HCT116 (cell line): Measurements from ENCODE around the gene CTBP2. TPM values are rescaled to one million over a fixed set of nuclear protein-coding genes. Genes with fewer than 3 reads are reported as not detected.

Experiments
- ATAC-seq: fragments of 200-7000 bp; cut with Tn5 transposase; 2 replicates; pipeline ENCODE4 v1.9.1; 2020; ENCODE audit warnings: mild to moderate bottlenecking, moderate library complexity
- Bru-seq: library from RNA; stranded (reverse); fragments of 400-500 nt; gene quantifications from one replicate; lab custom pipeline; 2021; lab: Mats Ljungman, UMichigan
- BruChase-seq, 2 experiments: library from RNA; stranded (reverse); fragments of 400-500 nt; gene quantifications; one replicate each; lab custom pipeline; 2021; lab: Mats Ljungman, UMichigan
- BruUV-seq: library from RNA; stranded (reverse); fragments of 400-500 nt; replicated peaks from 2 replicates; lab custom pipeline; 2021; lab: Mats Ljungman, UMichigan
- CTCF ChIA-PET: fragments of 300-600 bp; sonication (Branson Sonifier 250); formaldehyde crosslinking; loops from one replicate; lab custom pipeline; 2021; ENCODE audit warnings: antibody characterized with exemption; lab: Charles Lee
- POLR2A ChIA-PET: fragments of 300-600, 350-600 bp; sonication (Branson Sonifier 250); formaldehyde crosslinking; loops from one replicate; lab custom pipeline; 2021; ENCODE audit warnings: antibody characterized with exemption; lab: Charles Lee
- RAD21 ChIA-PET, 2 experiments: fragments of 300-600 bp; sonication (Branson Sonifier 250); formaldehyde crosslinking; loops; one replicate each; lab custom pipeline; 2023; ENCODE audit warnings: low total read pairs in 2 of 2; ENCODE audit not compliant: uncharacterized antibody in 2 of 2, unreplicated experiment in 2 of 2, low non-redundant PET in 1 of 2; lab: Charles Lee
- DNase-seq: peaks from one replicate; pipeline ENCODE4 v3.0.0-alpha.2; 2010; ENCODE audit warnings: low read depth, low spot score
- H2AFZ ChIP-seq: fragments of 200-600 bp; shearing (Covaris generic), sonication (generic); 2 replicates; pipeline ENCODE4 v1.6.1; 2017; ENCODE audit warnings: low read depth, mixed run types, mixed read lengths, antibody characterized with exemption, low read length; ENCODE audit not compliant: poor library complexity, severe bottlenecking
- H3K27ac ChIP-seq: 2 replicates; pipeline ENCODE4 v1.5.1; 2012; ENCODE audit warnings: low read depth, low read length
- H3K27me3 ChIP-seq: fragments of 200-600 bp; sonication (generic); 2 replicates; pipeline ENCODE4 v1.6.1; 2016; ENCODE audit warnings: mixed run types, low read length, mixed read lengths; ENCODE audit not compliant: insufficient read depth
- H3K36me3 ChIP-seq, 2 experiments: fragments of 200-500 bp in 1 of 2; fragments of 200-600 bp in 1 of 2; sonication (Bioruptor generic) in 1 of 2; sonication (generic) in 1 of 2; 2 replicates each; pipeline versions ENCODE4 v1.5.1 to v1.6.1; 2014 to 2016; ENCODE audit warnings: low read length in 2 of 2, inconsistent platforms in 1 of 2, mixed read lengths in 1 of 2, mixed run types in 1 of 2; ENCODE audit not compliant: insufficient read depth in 2 of 2, control insufficient read depth in 1 of 2
- H3K4me1 ChIP-seq, 2 experiments: fragments of 200-600 bp in 1 of 2; sonication (generic) in 1 of 2; 2 replicates each; pipeline versions ENCODE4 v1.5.1 to v1.6.1; 2012 to 2017; ENCODE audit warnings: low read length in 2 of 2, inconsistent platforms in 1 of 2, mild to moderate bottlenecking in 1 of 2, mixed read lengths in 1 of 2, mixed run types in 1 of 2, moderate library complexity in 1 of 2; ENCODE audit not compliant: insufficient read depth in 2 of 2, control insufficient read depth in 1 of 2
- H3K4me2 ChIP-seq: fragments of 200-600 bp; sonication (generic); 2 replicates; pipeline ENCODE4 v1.6.1; 2017; ENCODE audit warnings: mixed run types, low read length, mixed read lengths
- H3K4me3 ChIP-seq, 2 experiments: fragments of 200-600 bp in 1 of 2; sonication (generic) in 1 of 2; replicated peaks in 1 of 2; 2 replicates each; pipeline ENCODE4 v1.5.1; 2011 to 2016; ENCODE audit warnings: low read length in 2 of 2, control low read depth in 1 of 2, low read depth in 1 of 2, mild to moderate bottlenecking in 1 of 2, mixed read lengths in 1 of 2, mixed run types in 1 of 2
- H3K79me2 ChIP-seq: fragments of 200-600 bp; sonication (generic); 2 replicates; pipeline ENCODE4 v1.6.1; 2017; ENCODE audit warnings: mild to moderate bottlenecking, mixed run types, low read length, moderate library complexity, mixed read lengths; ENCODE audit not compliant: insufficient read depth
- H3K9ac ChIP-seq: fragments of 200-600 bp; sonication (generic); 2 replicates; pipeline ENCODE4 v1.6.1; 2016; ENCODE audit warnings: low read length, mixed read lengths
- H3K9me2 ChIP-seq: fragments of 200-600 bp; sonication (generic), shearing (Covaris generic); 2 replicates; pipeline ENCODE4 v1.6.1; 2017; ENCODE audit warnings: mixed run types, mild to moderate bottlenecking, moderate library complexity; ENCODE audit not compliant: insufficient read depth
- H3K9me3 ChIP-seq, 2 experiments: fragments of 200-500 bp in 1 of 2; fragments of 200-600 bp in 1 of 2; sonication (Bioruptor generic) in 1 of 2; sonication (generic) in 1 of 2; 2 replicates each; pipeline ENCODE4 v1.6.1; 2014 to 2017; ENCODE audit warnings: low read length in 2 of 2, mixed read lengths in 2 of 2, inconsistent platforms in 1 of 2, low read depth in 1 of 2, mild to moderate bottlenecking in 1 of 2, mixed run types in 1 of 2, moderate library complexity in 1 of 2; ENCODE audit not compliant: control insufficient read depth in 1 of 2, insufficient read depth in 1 of 2
- H4K20me1 ChIP-seq: fragments of 200-600 bp; sonication (generic), shearing (Covaris generic); 2 replicates; pipeline ENCODE4 v1.6.1; 2017; ENCODE audit warnings: mixed run types, mild to moderate bottlenecking, moderate library complexity; ENCODE audit not compliant: insufficient read depth
- POLR2A ChIP-seq: IDR thresholded peaks from 2 replicates; pipeline ENCODE4 v1.7.0; 2011; ENCODE audit warnings: borderline replicate concordance; ENCODE audit not compliant: insufficient read depth, insufficient read length; ENCODE audit errors: extremely low read depth
- POLR2AphosphoS5 ChIP-seq: IDR thresholded peaks from 2 replicates; pipeline ENCODE4 v1.6.1; 2011; ENCODE audit warnings: mild to moderate bottlenecking, low read depth, low read length, moderate library complexity
- REST ChIP-seq: IDR thresholded peaks from 2 replicates; pipeline ENCODE4 v1.6.1; 2012; ENCODE audit warnings: low read depth
- intact Hi-C: fragments of 100-400 bp; cut with micrococcal nuclease; formaldehyde crosslinking; loops from 2 replicates; pipeline ENCODE4 v1.10.0; 2022
- long read RNA-seq: library from polyadenylated mRNA; unstranded; transcript quantifications from one replicate; pipeline ENCODE4 v2.0.0, GENCODE V29; 2021; ENCODE audit not compliant: unreplicated experiment
- polyA plus RNA-seq: library from polyadenylated mRNA; unstranded; fragments of >200 nt; gene quantifications from 2 replicates; pipeline ENCODE4 v1.2.1, GENCODE V29; 2012; ENCODE audit warnings: missing spikeins
- total RNA-seq: library from RNA; stranded (reverse); gene quantifications from one replicate; pipeline ENCODE4 v1.2.1, GENCODE V29; 2021; ENCODE audit not compliant: unreplicated experiment

The CTBP2 gene
- total RNA-seq (144 TPM), Bru-seq, nascent RNA (percentile 96 among the genes with signal in this experiment), BruChase-seq, experiment 1, labeled RNA remaining after a 6-hour chase (percentile 88 among the genes with signal in this experiment), BruChase-seq, experiment 2, labeled RNA remaining after a 2-hour chase (percentile 93 among the genes with signal in this experiment)
- 136 and 187 TPM in 2 replicates for polyA plus RNA-seq
- long read RNA-seq, full-length matches to known transcripts, result 86 of 298 reads
- long read RNA-seq, partial matches to known transcripts, result 36 of 298 reads
- long read RNA-seq, other reads (novel, unspliced or antisense), result 176 of 298 reads

DNA sequence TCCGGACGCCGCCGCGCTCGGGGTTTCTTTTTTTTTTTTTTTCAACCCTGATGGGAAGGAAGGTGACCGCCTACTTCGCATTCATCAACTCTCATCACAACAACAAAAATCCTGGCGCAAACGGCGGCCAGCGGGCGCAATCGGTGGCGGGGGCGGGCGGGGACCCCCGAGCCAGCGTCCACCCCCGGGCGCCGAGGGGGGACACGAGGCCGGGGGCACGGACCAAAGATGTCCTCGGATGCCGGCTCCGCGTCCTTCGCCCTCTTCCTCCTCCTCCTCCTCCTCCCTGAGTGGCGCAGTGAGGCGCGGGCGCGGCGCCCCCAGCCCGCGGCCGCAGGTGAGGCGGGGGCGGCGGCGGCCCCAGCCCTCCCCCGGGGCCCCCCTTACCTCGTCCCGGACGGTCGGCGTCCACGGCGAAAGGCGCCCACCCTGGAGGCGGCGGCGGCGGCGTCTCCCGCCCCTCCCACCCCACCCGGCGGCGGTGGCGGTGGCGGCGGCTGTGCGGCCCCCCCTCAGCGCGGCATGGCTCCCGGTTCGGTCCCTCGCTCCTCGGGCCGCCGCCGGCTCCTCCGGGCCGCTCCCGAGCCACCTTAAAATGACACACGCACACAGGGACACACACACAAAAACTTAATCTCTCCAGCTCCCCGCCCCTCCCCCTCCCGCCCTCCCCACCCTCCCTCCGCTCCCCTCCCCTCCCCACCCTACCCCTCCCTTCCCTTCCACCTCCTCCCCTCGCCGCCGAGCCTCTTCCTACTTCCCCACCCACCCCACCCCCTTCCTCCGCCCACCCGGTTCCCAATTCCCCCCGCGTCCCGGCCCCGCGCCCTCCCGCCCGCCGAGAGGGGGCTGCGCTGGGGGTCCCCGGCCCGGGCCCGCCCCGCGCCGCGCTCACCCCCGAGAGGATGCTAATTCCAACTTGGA is at the start of gene CTBP2:
CTBP2 (minus strand) TSS at position 632 of the 924 bp plus-strand sequence.
- ChIA-PET CTCF (interaction anchor here (0.7 kb wide), 1 partner anchor 151 kb away, joined by 3 read pairs; no protein-coding TSS in a partner anchor), POLR2A (interaction anchor here (0.6 to 1.2 kb wide), 5 partner anchors 11 to 77 kb away, joined by 3 to 6 read pairs (median 4); no protein-coding TSS in a partner anchor), RAD21 (interaction anchor here in 1 of 2 experiments (0.6 to 1.1 kb wide), 2 partner anchors 39 to 514 kb away, joined by 5 read pairs; no protein-coding TSS in a partner anchor)
- H3K4me3 ChIP-seq, result peak within 1 kb of the TSS; percentile 64 to 79
- peak; percentile 41 for ATAC-seq
- peak; percentile 20 for TF ChIP-seq POLR2A
- peak; percentile 55 for TF ChIP-seq POLR2AphosphoS5
- no peak for TF ChIP-seq REST
- no TSS peak for BruUV-seq
- H4K20me1 ChIP-seq, result peaks cover 6% of the 10 kb centered on the region; the same call in 1 of the 2 replicates
- H3K36me3 ChIP-seq, result no peaks in the 10 kb centered on the region
- H3K27me3 ChIP-seq, result no peaks in the 10 kb centered on the region
- no peaks in the 10 kb centered on the region for H3K9me2 ChIP-seq
- peak within 1 kb of the TSS; percentile 99 for H3K27ac ChIP-seq
- peak; percentile 44 for DNase-seq
- intact Hi-C loops, result loop anchor here (1.0 to 5.0 kb wide), 3 partner anchors 112 to 472 kb away; no protein-coding TSS in a partner anchor
- H3K9ac ChIP-seq, result peak within 1 kb of the TSS; percentile 83
- H3K4me2 ChIP-seq, result peak within 1 kb of the TSS; percentile 94
- H3K4me1 ChIP-seq, result peaks cover 38 to 49% of the 10 kb centered on the region in 2 experiments
- no peak within 1 kb of the TSS for H2AFZ ChIP-seq
- H3K79me2 ChIP-seq, result peaks cover 44% of the 10 kb centered on the region
- H3K9me3 ChIP-seq, result no peaks in the 10 kb centered on the region
